22Rv1 (cell line): ENCODE measurements around the gene FHIT.

Source experiments
- H3K27ac ChIP-seq: fragments of 450-650 bp; 2 replicates; pipeline ENCODE4 v1.5.1; 2017
- CTCF ChIP-seq: fragments of 450-650 bp; IDR thresholded peaks from 2 replicates; pipeline ENCODE4 v1.5.1; 2017; ENCODE audit warnings: mild to moderate bottlenecking
- ZFX ChIP-seq: fragments of 450-650 bp; IDR thresholded peaks from 2 replicates; pipeline ENCODE4 v1.6.1; 2017; ENCODE audit warnings: antibody characterized with exemption, borderline replicate concordance

The FHIT gene

GRCh38 chr3:60325610-60326170, 925.6 kb downstream of the FHIT start:
- H3K27ac ChIP-seq: no peak overlapping the region
- TF ChIP-seq ZFX: no peak
- no peak for TF ChIP-seq CTCF

DNA sequence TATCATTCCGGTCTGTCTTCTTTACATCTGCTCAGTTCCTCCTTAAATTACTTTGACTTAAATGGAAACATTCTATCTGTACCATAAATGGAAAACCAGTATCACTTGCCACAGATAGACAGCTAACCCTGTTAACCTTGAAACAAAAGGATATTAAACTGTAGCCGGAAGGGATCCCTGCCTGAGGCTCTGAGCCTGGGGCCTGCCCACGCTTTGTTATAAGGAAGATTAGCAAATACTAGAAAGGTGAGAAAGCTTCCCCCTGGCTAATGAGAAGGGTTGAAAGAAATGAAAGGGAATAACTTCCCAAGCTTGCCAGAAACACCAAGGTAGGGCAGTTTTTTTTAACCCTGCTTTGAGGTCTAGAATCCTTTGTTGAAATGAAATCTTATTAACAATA, 927.6 kb downstream of the FHIT start:
- TF ChIP-seq CTCF: no peak
- no peak for TF ChIP-seq ZFX
- H3K27ac ChIP-seq: no peak overlapping the region

DNA sequence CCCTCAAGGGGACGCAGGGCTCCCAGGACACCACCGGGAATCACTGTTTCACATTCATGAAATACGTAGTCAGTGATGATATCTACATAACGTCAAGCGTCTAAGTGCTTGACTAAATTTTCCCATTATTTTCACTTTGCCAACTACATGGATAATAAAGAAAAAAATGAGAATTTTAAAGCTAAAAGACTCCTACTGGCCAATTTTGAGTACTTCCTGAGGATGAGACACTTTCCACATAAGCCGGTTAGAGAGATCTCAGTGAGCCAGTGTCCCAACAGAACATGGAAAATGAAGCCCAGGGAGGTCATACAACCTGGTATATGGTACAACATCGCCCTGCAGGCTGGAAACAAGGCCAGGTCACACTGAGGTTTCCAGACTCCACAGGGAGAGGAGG, 928.1 kb downstream of the FHIT start:
- H3K27ac ChIP-seq: no peak overlapping the region
- TF ChIP-seq CTCF (no peak), ZFX (no peak)

- TF ChIP-seq ZFX (no peak), CTCF (no peak)
Measured at GRCh38 chr3:60322298-60322856, 928.9 kb downstream of the FHIT start.

DNA sequence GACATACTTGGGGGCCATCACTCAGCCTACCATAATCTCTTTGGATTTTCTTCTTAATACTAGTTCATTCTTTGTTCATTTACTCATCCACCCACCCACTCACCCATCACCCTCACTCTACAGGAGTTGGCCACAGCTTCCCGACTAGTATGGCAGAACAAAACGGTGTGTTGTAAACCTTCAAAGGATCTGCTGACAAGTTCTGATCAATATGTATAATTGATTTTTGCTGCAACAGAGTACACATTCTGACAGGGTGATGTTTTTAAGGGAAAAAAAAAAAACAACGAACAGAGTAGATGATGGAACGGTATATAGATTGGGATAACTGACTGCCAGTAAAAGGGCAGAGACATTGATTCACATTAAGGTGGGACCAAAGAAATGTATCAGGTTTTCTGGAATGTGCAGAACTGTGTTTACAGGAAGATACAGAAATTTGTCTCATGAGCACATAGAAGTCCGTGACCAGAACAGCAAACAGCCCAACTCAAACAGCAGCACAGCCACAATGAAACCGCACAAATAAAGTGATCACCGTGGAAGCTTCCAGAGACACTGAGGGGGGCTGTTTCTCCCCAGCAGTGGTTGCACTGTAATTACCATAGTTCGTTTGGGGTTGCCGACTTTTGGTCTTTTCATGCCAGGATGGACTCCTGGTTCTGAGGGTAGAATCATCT, 931.9 kb downstream of the FHIT start:
- TF ChIP-seq CTCF (no peak), ZFX (no peak)
- H3K27ac ChIP-seq: no peak overlapping the region

More at GRCh38 chr3:60322298-60322856, 928.9 kb downstream of the FHIT start:
- H3K27ac ChIP-seq: no peak overlapping the region

DNA sequence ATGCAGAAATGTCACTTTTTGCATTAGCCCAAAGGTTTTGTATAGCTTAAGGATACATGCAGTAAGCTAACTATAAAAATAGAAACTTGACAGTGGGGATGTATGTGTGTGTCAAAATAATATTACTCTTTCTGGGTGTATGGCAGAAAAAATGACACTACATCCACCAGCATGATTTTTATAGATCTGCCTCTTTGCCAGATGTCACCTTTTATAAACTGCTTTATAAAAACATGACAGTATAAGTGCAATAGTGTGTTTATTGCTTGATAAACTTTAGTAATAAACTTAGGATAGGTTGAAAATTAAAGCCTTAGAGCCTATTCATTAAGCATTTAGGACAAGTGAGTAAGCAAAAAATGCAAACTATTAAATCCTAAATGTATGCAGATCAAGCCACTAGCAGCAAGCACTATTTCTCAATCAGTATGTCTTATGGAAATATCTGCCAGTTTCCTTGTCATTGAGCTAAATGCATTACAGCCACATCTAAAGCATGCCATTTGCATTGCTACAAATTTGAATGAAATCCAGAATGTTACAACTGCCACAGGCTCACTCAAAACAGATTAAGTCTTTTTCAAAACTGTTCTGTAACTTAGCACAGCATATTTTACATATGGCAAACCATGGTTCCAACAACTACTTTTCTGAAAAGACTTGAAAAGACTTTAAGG, 935.0 kb downstream of the FHIT start:
- TF ChIP-seq CTCF (no peak), ZFX (no peak)
- H3K27ac ChIP-seq: no peak overlapping the region
